Measurements from ENCODE around the gene BCR. TPM values are rescaled to one million over a fixed set of nuclear protein-coding genes. Genes with fewer than 3 reads are reported as not detected.
A peak's percentile ranks its signal among the peaks of the same experiment; 100 is the strongest.

BCR gene
- total and polyA plus RNA-seq, 12 donors: 18.7 to 64.3 (median 42.4) TPM

DNA sequence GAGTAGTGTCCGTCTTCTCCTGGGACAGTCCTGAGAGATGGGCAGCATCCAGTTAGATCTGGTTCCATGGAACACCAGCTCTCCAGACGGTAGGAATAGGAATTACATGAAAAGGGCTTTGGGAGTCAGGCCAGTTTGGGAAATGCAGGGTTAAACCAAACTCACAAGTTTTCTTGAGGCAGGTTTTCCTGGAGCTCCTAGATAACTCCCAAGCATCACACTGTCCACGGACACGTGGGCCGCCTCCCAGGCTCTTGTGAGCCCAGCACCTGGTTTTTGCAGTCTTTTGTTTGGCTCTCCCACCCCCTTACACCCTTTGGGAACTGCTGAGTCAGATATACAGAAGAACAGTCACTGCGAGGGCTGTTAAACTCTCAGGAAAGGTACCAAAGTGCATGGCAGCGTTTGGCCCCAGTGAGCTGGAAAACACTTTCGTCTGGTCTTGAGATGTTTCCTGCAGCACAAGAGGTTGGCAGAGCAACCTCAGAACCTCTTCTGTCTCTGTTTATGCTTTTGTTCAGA lies 90.0 kb downstream of the BCR start:
- Histone ChIP-seq H3K36me3 (replicated peaks in 1 of 2) (peaks cover 0 to 37% of the 10 kb centered on the region in 2 donors), H3K27ac (no peak overlapping the region), H3K4me3 (no peak overlapping the region), H3K9me3 (replicated peaks in 1 of 3) (no peaks in the 10 kb centered on the region), H3K4me1 (replicated peaks in 1 of 2) (peaks cover 4 to 7% of the 10 kb centered on the region in 2 donors), H3K27me3 (no peaks in the 10 kb centered on the region)
- 73 to 81% (median 78%) methylated on average over 8 of the region's 8 CpGs for WGBS, 4 donors
- no peak for DNase-seq
- TF ChIP-seq, protein P1, sequence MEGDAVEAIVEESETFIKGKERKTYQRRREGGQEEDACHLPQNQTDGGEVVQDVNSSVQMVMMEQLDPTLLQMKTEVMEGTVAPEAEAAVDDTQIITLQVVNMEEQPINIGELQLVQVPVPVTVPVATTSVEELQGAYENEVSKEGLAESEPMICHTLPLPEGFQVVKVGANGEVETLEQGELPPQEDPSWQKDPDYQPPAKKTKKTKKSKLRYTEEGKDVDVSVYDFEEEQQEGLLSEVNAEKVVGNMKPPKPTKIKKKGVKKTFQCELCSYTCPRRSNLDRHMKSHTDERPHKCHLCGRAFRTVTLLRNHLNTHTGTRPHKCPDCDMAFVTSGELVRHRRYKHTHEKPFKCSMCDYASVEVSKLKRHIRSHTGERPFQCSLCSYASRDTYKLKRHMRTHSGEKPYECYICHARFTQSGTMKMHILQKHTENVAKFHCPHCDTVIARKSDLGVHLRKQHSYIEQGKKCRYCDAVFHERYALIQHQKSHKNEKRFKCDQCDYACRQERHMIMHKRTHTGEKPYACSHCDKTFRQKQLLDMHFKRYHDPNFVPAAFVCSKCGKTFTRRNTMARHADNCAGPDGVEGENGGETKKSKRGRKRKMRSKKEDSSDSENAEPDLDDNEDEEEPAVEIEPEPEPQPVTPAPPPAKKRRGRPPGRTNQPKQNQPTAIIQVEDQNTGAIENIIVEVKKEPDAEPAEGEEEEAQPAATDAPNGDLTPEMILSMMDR (IDR thresholded peaks at IDR 0.05): no peak
- TF ChIP-seq POLR2A (IDR thresholded peaks at IDR 0.05): no peak
- intact Hi-C loops (cut with DNase I): no loop called here

DNA sequence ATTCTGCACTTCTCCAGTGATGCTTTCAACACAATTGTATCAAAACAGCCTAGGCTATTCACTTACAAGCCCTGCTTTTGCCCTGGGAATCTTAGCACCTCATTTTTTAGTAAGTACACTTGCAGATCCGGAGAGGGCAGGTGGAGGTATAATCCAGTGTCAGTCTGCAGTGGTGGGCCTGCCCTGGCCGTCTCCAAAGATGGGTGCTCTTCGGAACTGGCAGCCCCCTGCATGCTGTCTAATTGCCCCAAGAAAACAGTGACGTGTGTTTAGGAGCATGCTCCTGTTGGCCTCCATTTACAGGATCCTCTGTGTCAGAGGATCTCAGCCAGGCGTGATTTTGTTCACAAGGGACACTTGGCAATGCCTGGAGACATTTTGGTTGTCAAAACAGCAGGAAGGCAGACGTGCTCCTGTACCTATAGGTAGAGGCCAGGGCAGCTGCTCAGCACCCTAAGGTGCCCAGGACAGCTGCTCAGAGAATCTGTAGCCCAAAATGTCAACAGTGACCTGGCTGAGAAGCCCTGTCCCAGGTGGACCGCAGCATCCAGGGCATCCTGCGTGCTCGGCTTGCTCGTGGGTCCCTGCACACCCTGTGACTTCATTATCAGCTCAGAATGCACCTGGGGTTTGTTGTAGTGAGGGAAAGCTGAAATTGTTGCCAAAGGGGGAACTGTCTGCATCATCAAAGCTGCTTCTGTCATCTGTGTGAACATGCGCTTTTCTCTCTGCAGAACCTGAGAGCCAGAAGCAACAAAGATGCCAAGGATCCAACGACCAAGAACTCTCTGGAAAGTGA lies 90.7 kb downstream of the BCR start:
- Histone ChIP-seq H3K9me3 (replicated peaks in 1 of 3) (no peaks in the 10 kb centered on the region), H3K27ac (peak overlapping the region in 1 of 5 donors; percentile 14), H3K36me3 (replicated peaks in 1 of 2) (peaks cover 0 to 37% of the 10 kb centered on the region in 2 donors), H3K4me1 (replicated peaks in 1 of 2) (no peaks in the 10 kb centered on the region), H3K4me3 (no peak overlapping the region), H3K27me3 (no peaks in the 10 kb centered on the region)
- 74 to 95% (median 90%) methylated on average over 7 to 12 of the region's 12 CpGs for WGBS, 4 donors
- no peak for TF ChIP-seq POLR2A (IDR thresholded peaks at IDR 0.05)
- TF ChIP-seq, protein P1 (IDR thresholded peaks at IDR 0.05): no peak
- no peak for DNase-seq
- intact Hi-C loops (cut with DNase I): no loop called here

DNA sequence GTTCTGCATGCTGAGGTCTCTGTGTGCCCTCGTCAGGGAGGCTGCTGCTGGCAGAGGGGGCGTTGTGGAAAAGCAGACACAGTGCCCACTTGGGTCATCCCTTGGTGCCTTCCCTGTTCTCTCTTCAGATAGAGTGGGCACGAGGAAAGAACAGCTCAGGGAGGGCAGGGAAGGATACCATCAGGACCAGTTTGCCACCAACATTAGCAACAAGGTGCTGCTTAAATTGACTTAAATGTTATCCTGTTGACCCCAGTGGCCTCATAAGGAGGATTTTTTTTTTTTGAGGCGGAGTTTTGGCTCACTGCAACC lies 91.2 kb downstream of the BCR start:
- Histone ChIP-seq H3K4me3 (no peak overlapping the region), H3K27me3 (no peaks in the 10 kb centered on the region), H3K36me3 (replicated peaks in 1 of 2) (peaks cover 0 to 37% of the 10 kb centered on the region in 2 donors), H3K9me3 (replicated peaks in 1 of 3) (no peaks in the 10 kb centered on the region), H3K4me1 (replicated peaks in 1 of 2) (no peaks in the 10 kb centered on the region), H3K27ac (no peak overlapping the region)
- DNase-seq: no peak
- WGBS, 4 donors: 92 to 96% (median 96%) methylated on average over 3 to 4 of the region's 4 CpGs
- TF ChIP-seq POLR2A (IDR thresholded peaks at IDR 0.05): no peak
- TF ChIP-seq, protein P1 (IDR thresholded peaks at IDR 0.05): no peak
- intact Hi-C loops (cut with DNase I): no loop called here

DNA sequence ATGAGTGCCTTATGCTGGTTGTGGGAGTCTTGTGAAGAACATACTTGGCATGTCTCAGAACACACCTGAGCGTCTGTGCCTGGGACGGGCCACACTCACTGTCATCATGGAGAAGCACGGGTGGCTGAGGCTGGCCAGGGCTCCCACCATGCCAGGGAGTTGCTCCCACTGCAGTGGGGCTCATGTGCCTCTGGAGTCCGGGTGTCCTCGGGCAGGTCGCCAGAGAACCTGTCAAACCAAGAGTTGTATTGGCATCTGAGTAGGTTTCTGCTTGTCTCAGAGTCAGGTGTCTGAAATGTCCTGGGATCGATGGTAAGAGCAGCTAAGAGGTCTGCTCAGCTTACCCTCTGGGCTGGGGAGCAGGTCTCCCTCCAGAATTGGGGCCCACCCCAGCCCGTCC lies 92.1 kb downstream of the BCR start:
- Histone ChIP-seq H3K4me3 (no peak overlapping the region), H3K36me3 (replicated peaks in 1 of 2) (peaks cover 0 to 37% of the 10 kb centered on the region in 2 donors), H3K27me3 (no peaks in the 10 kb centered on the region), H3K9me3 (replicated peaks in 1 of 3) (no peaks in the 10 kb centered on the region), H3K27ac (no peak overlapping the region), H3K4me1 (replicated peaks in 1 of 2) (no peaks in the 10 kb centered on the region)
- DNase-seq: no peak
- TF ChIP-seq, protein P1 (IDR thresholded peaks at IDR 0.05): no peak
- TF ChIP-seq POLR2A (IDR thresholded peaks at IDR 0.05): no peak
- 81 to 87% (median 85%) methylated on average over 7 to 8 of the region's 8 CpGs; no CpG with 5 or more reads in 1 of the 4 donors for WGBS, 4 donors
- intact Hi-C loops (cut with DNase I): no loop called here
